PC-3 (cell line): ENCODE data around the gene HGS.

ENCODE experiments used
- CTCF ChIP-seq: fragments of 300-600 bp; sonication (generic); conservative IDR thresholded peaks from 2 replicates; pipeline ENCODE4 v1.5.1; 2017; ENCODE audit warnings: antibody characterized with exemption, low read depth, mild to moderate bottlenecking, low read length
- EZH2 ChIP-seq: fragments of 300-600 bp; sonication (generic); IDR thresholded peaks from one replicate; pipeline ENCODE4 v1.6.1; 2017; ENCODE audit warnings: antibody characterized with exemption, mild to moderate bottlenecking, low read length; ENCODE audit not compliant: unreplicated experiment

GRCh38 chr17:81716674-81716996 is 32.8 kb downstream of the HGS start:
- no peak for TF ChIP-seq CTCF
- no peak for TF ChIP-seq EZH2
